ENCODE results near the gene RHBDF1. TPM values are rescaled to one million over a fixed set of nuclear protein-coding genes. Genes with fewer than 3 reads are reported as not detected.

Gene RHBDF1
- total and polyA plus RNA-seq, 10 of the 15 experiments (the other 5 are each of a cell fraction or from before 2014, with no cell fraction given), result 0.04 to 0.85 (median 0.36) TPM; not detected in 3

- Histone ChIP-seq H3K4me2 (ENCODE audit: control insufficient read depth, insufficient read depth) (peak within 1 kb of the TSS; percentile 71), H3K9ac (ENCODE audit: control insufficient read depth, insufficient read depth, low read length) (peak within 1 kb of the TSS; percentile 98), H4K20me1 (ENCODE audit: control insufficient read depth, insufficient read depth) (no peaks in the 10 kb centered on the region; the same call in 1 of the 2 replicates), H3K27me3 (replicated peaks in 1 of 2; ENCODE audit: control insufficient read depth in 2 of 2, insufficient read depth in 2 of 2, low read length in 1 of 2) (peaks cover 2 to 4% of the 10 kb centered on the region in 2 experiments; a peak in 3 of 4 replicates), H2AFZ (ENCODE audit: control insufficient read depth, low read depth, low read length) (peak within 1 kb of the TSS; percentile 72), H3K27ac (ENCODE audit: control insufficient read depth, insufficient read depth) (peak within 1 kb of the TSS; percentile 85), H3K4me1 (ENCODE audit: control insufficient read depth, insufficient read depth, low read length) (peaks cover 20% of the 10 kb centered on the region), H3K9me3 (replicated peaks; ENCODE audit: control insufficient read depth, insufficient read depth, low read length) (no peaks in the 10 kb centered on the region), H3K79me2 (ENCODE audit: control insufficient read depth, insufficient read depth, low read length) (peaks cover 10% of the 10 kb centered on the region), H3K4me3 (peak within 1 kb of the TSS; percentile 82), H3K36me3 (ENCODE audit: control insufficient read depth in 2 of 2, insufficient read depth in 2 of 2, low read length in 1 of 2) (peaks cover 0 to 2% of the 10 kb centered on the region in 2 experiments; a peak in 2 of 4 replicates)
- ChIA-PET RAD21 (ENCODE audit: unreplicated experiment) (interaction anchor here (1.4 to 1.9 kb wide), 3 partner anchors 12 to 24 kb away, joined by 3 to 7 read pairs (median 4); partner anchors contain the start of genes POLR3K and SNRNP25), CTCF (interaction anchor here (1.0 to 4.1 kb wide), 5 partner anchors 12 to 157 kb away, joined by 3 to 36 read pairs (median 5); no protein-coding TSS in a partner anchor), POLR2A (interaction anchor here (1.0 to 1.4 kb wide), 4 partner anchors 9 to 24 kb away, joined by 3 to 7 read pairs (median 4); partner anchors contain the start of genes POLR3K and SNRNP25), SMC1A (ENCODE audit: uncharacterized antibody, unreplicated experiment) (interaction anchor here (1.2 to 3.0 kb wide), 3 partner anchors 12 to 39 kb away, joined by 3 to 16 read pairs (median 6); no protein-coding TSS in a partner anchor)
- WGBS (ENCODE audit: insufficient coverage, insufficient replicate concordance, low lambda C conversion rate, missing lambda C conversion rate), result 1% methylated on average over 70 of the region's 83 CpGs
- in situ Hi-C loops (cut with MboI), result no loop called here
- DNase-seq (ENCODE audit: low read depth, low spot score) (no peak), FAIRE-seq (peak; percentile 62), ATAC-seq (peak; percentile 84)
- no TSS peak for BruUV-seq (replicated peaks)
- intact Hi-C loops (cut with micrococcal nuclease; ENCODE audit: unreplicated experiment), result no loop called here
- TF ChIP-seq IRF3 (IDR thresholded peaks at IDR 0.05) (no peak), NFXL1 (IDR thresholded peaks at IDR 0.05; ENCODE audit: borderline replicate concordance) (0 out of 2 replicates have a peak, but pooled peaks have one; percentile 57), POLR2A (IDR thresholded peaks at IDR 0.05; ENCODE audit: low read depth, low read length) (peak; percentile 79), BACH1 (IDR thresholded peaks at IDR 0.05; ENCODE audit: borderline replicate concordance) (peak; percentile 84), SIN3A (IDR thresholded peaks at IDR 0.05; ENCODE audit: low read depth, low read length) (peak; percentile 64; the same call in 1 of the 2 replicates), TAF1 (IDR thresholded peaks at IDR 0.05; ENCODE audit: borderline replicate concordance, low read depth, low read length) (peak; percentile 48; the same call in 1 of the 2 replicates), NR2C1 (IDR thresholded peaks at IDR 0.05) (0 out of 2 replicates have a peak, but pooled peaks have one; percentile 30), SMARCA5 (IDR thresholded peaks at IDR 0.05) (peak; percentile 89), SMC3 (IDR thresholded peaks at IDR 0.05; ENCODE audit: borderline replicate concordance, low read length) (no peak), SP1 (IDR thresholded peaks at IDR 0.05; ENCODE audit: low read depth, low read length) (peak; percentile 14), POU2F2 (IDR thresholded peaks at IDR 0.05; ENCODE audit: borderline replicate concordance, low read depth, low read length) (no peak), TCF7 (IDR thresholded peaks at IDR 0.05; ENCODE audit: borderline replicate concordance) (no peak), MXI1 (IDR thresholded peaks at IDR 0.05; ENCODE audit: low read depth, low read length) (peak; percentile 92), NBN (IDR thresholded peaks at IDR 0.05) (no peak), GATAD2B (conservative IDR thresholded peaks at IDR 0.05; ENCODE audit: low read depth) (peak; percentile 81), EZH2 (IDR thresholded peaks at IDR 0.05; ENCODE audit: borderline replicate concordance, control insufficient read depth, low read depth, low read length) (no peak), USF2 (IDR thresholded peaks at IDR 0.05; ENCODE audit: borderline replicate concordance, low read depth, low read length) (peak; percentile 10), BHLHE40 (IDR thresholded peaks at IDR 0.05; ENCODE audit: borderline replicate concordance in 1 of 2, low read depth in 2 of 2, low read length in 1 of 2) (peak in 1 of 2 experiments; percentile 27; a peak in 1 of 4 replicates), CREB1 (IDR thresholded peaks at IDR 0.05; ENCODE audit: low read depth) (no peak), MYC (IDR thresholded peaks at IDR 0.05; ENCODE audit: insufficient read depth, insufficient read length, insufficient replicate concordance, low read length, severe bottlenecking) (peak; percentile 68), RBBP5 (conservative IDR thresholded peaks at IDR 0.05) (no peak), TARDBP (IDR thresholded peaks at IDR 0.05; ENCODE audit: borderline replicate concordance) (no peak), EGR1 (IDR thresholded peaks at IDR 0.05; ENCODE audit: borderline replicate concordance in 1 of 2, low read depth in 2 of 2, low read length in 2 of 2) (peak in 1 of 2 experiments; percentile 87; a peak in 2 of 3 replicates), PML (IDR thresholded peaks at IDR 0.05; ENCODE audit: low read length) (0 out of 2 replicates have a peak, but pooled peaks have one; percentile 22)
These were observed 5.5 kb upstream of the RHBDF1 start, which contains the start of gene MPG for GRCh38 chr16:77807-78443. Gene MPG (plus strand): TSS chr16:78225. CDS start chr16:78310, 85 bp downstream.
